Limb (tissue), 2 donors: ENCODE data around the gene RHBDL3.

Experiments used
- DNase-seq, 2 donors: peaks; one replicate each; pipeline ENCODE4 v3.0.0-alpha.2; 2016; ENCODE audit errors: extremely low spot score in 2 of 2

Gene RHBDL3

DNA sequence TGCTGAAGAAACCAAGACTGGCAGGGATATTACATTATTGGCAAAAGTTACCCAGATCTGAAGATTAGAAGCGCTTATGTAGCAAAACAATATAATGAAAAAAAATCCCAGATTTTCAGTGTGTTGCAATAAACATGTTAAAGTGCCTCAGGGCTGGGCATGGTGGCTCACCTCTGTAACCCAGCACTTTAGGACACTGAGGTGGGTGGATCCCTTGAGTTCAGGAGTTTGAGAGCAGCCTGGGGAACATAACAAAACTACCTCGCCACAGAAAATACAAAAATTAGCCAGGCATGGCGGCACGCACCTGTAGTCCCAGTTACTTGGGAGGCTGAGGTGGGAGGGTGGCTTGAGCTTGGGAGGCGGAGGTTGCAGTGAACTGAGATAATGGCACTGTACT lies 91.1 kb downstream of the RHBDL3 start:
- DNase-seq = no peak

DNA sequence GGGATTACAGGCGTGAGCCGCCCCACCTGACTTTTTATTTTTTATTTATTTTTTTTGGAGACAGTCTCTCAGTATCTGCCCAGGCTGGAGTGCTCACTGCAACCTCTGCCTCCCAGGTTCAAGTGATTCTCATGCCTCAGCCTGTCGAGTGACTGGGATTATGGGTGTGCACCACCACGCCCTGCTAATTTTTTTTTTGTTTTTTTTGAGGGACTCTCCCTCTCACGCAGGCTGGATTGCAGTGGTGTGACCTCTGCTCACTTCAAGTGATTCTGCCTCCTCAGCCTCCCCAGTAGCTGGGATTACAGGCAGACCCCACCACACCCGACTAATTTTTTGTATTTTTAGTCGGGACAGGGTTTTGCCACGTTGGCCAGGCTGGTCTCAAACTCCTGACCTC lies 92.0 kb downstream of the RHBDL3 start:
- no peak for DNase-seq

DNA sequence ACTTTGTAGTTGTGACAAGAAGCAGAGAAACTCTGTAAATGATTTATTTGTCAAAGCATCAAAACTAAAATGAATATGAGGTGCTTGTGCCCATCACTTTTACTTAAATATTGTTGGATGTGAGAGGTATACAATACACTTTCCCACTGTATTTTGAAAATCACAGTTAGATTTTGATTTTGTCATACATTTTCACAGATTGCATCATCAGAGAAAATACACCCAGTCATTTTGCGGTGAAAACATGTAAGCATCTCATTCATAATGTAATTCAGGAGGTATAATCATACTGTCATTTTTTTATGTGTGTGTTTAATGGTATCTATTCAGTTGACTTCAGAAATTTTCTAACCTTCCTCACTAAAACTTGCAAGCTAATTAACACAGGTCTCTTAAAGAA lies 95.6 kb downstream of the RHBDL3 start:
- no peak for DNase-seq

DNA sequence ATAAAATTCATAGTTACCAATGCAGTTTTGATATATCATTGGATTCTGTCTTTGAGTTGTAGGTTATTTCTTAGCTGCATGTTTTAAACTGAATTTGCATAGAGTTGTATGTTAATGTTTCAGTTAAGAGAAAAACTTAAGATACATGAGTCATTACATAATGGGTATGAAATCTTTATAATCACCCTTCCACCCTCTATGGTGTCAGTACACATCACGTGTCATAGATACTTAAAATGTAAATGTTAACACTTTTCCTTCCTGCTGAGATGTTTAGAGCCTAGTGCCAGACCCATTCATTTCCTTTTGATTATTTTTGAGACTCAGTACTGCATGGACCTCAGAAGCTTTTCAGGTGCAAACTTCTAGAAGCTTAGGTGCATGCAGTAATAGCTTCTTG lies 104.8 kb downstream of the RHBDL3 start:
- DNase-seq = no peak
